ENCODE measurements around the gene B3GNT3. TPM values are rescaled to one million over a fixed set of nuclear protein-coding genes. Genes with fewer than 3 reads are reported as not detected.

The B3GNT3 gene
- total and polyA plus RNA-seq, 2 donors (not counting 1 experiment from before 2014, with no cell fraction given) = 0.06 TPM; not detected in 1

GRCh38 chr19:17826508-17827056, 31.6 kb downstream of the B3GNT3 start:
- Histone ChIP-seq H3K36me3 (replicated peaks in 1 of 2; ENCODE audit: control extremely low read depth in 1 of 2, control insufficient read depth in 1 of 2, extremely low read depth in 1 of 2, insufficient read depth in 2 of 2, low read length in 1 of 2) (peaks cover 0 to 34% of the 10 kb centered on the region in 2 experiments), H3K4me3 (ENCODE audit: control extremely low read depth in 1 of 5, extremely low read depth in 1 of 5, insufficient read depth in 1 of 5, low read depth in 2 of 5, low read length in 4 of 5) (no peak overlapping the region)
- 98% methylated on average over 13 of the region's 13 CpGs for WGBS (ENCODE audit: insufficient coverage)

More at GRCh38 chr19:17826508-17827056, 31.6 kb downstream of the B3GNT3 start:
- H3K4me1 Mint-ChIP-seq = no peaks in the 10 kb centered on the region
- H3K27me3 ChIP-seq (replicated peaks in 1 of 4; ENCODE audit: control extremely low read depth in 1 of 4, control insufficient read depth in 3 of 4, insufficient read depth in 4 of 4, low read length in 3 of 4) = no peaks in the 10 kb centered on the region
- H3K4me3 Mint-ChIP-seq = no peak overlapping the region
- no peak overlapping the region for H3K4me2 ChIP-seq (replicated peaks; ENCODE audit: low read depth, low read length, poor library complexity, severe bottlenecking)
- H4K20me1 ChIP-seq (ENCODE audit: control insufficient read depth, insufficient read depth, low read length, poor library complexity, severe bottlenecking) = peaks cover 19% of the 10 kb centered on the region
- no peak for TF ChIP-seq CTCF (IDR thresholded peaks at IDR 0.05)
- TF ChIP-seq EZH2 (IDR thresholded peaks at IDR 0.05; ENCODE audit: borderline replicate concordance, insufficient read depth, low read depth, low read length, poor library complexity, severe bottlenecking) = no peak
- H3K27ac Mint-ChIP-seq = no peak overlapping the region
- no peaks in the 10 kb centered on the region for H3K4me1 ChIP-seq (ENCODE audit: control insufficient read depth in 2 of 2, insufficient read depth in 2 of 2, low read length in 2 of 2)
- ATAC-seq (ENCODE audit: low read depth) (no peak), DNase-seq (no peak)
- no peak overlapping the region for H3K9ac ChIP-seq (ENCODE audit: low read length)
- H3K79me2 ChIP-seq (ENCODE audit: control insufficient read depth, insufficient read depth, low read length) = peaks cover 2% of the 10 kb centered on the region
- H3K27me3 Mint-ChIP-seq = no peaks in the 10 kb centered on the region
- H3K27ac ChIP-seq (ENCODE audit: low read length in 2 of 2) = no peak overlapping the region
- POLR2A ChIA-PET = interaction anchor here (0.6 kb wide), 1 partner anchor 8 kb away, joined by 3 read pairs; no protein-coding TSS in a partner anchor
- CTCF ChIA-PET = no interaction called here
- H2AFZ ChIP-seq (ENCODE audit: insufficient read depth, low read depth, low read length, poor library complexity, severe bottlenecking) = no peak overlapping the region
- H3K9me3 Mint-ChIP-seq (ENCODE audit: insufficient read depth) = no peaks in the 10 kb centered on the region
- H3K9me3 ChIP-seq (ENCODE audit: control extremely low read depth in 1 of 3, control insufficient read depth in 2 of 3, insufficient read depth in 1 of 3, low read length in 2 of 3) = peaks cover 0 to 6% (median 0%) of the 10 kb centered on the region in 3 donors
- intact Hi-C loops (cut with micrococcal nuclease) = no loop called here

All from B cell (primary cell).